HG02852 (cell line): ENCODE results near the gene ADAMTS7.
A peak's percentile ranks its signal among the peaks of the same experiment; 100 is the strongest.
"Not testable (repeated sequence)": the region's sequence is repeated elsewhere in the genome, so short reads cannot be mapped to it uniquely, and the experiment has no call there.

Experiments
- ATAC-seq: cut with Tn5 transposase; IDR thresholded peaks from one replicate; pipeline ENCODE4 v1.9.1; 2021; ENCODE audit warnings: mild to moderate bottlenecking, moderate library complexity; ENCODE audit not compliant: unreplicated experiment

The ADAMTS7 gene

GRCh38 chr15:78766041-78766440, 45.2 kb downstream of the ADAMTS7 start:
- no peak for ATAC-seq

- ATAC-seq = not testable (repeated sequence)
Measured at GRCh38 chr15:78765154-78765860, 46.0 kb downstream of the ADAMTS7 start.

GRCh38 chr15:78764340-78765153, 46.7 kb downstream of the ADAMTS7 start:
- not testable (repeated sequence) for ATAC-seq

- ATAC-seq = no peak
Measured at GRCh38 chr15:78763796-78764241, 47.4 kb downstream of the ADAMTS7 start.

- no peak for ATAC-seq
Measured at GRCh38 chr15:78762985-78763795, 48.1 kb downstream of the ADAMTS7 start.

- not testable (repeated sequence) for ATAC-seq
Measured at GRCh38 chr15:78762386-78762961, 48.8 kb downstream of the ADAMTS7 start.

- ATAC-seq = no peak
Measured at GRCh38 chr15:78761891-78762385, 49.3 kb downstream of the ADAMTS7 start.

GRCh38 chr15:78761475-78761874, 49.8 kb downstream of the ADAMTS7 start:
- ATAC-seq = peak; percentile 49

GRCh38 chr15:78761020-78761419, 50.2 kb downstream of the ADAMTS7 start:
- ATAC-seq = no peak

GRCh38 chr15:78760091-78760882, 51.0 kb downstream of the ADAMTS7 start:
- ATAC-seq = not testable (repeated sequence)

- not testable (repeated sequence) for ATAC-seq
Measured at GRCh38 chr15:78759361-78759998, 51.8 kb downstream of the ADAMTS7 start.

- not testable (repeated sequence) for ATAC-seq
Measured at GRCh38 chr15:78758486-78759200, 52.6 kb downstream of the ADAMTS7 start.

- not testable (repeated sequence) for ATAC-seq
Measured at GRCh38 chr15:78758084-78758483, 53.2 kb downstream of the ADAMTS7 start.

GRCh38 chr15:78757636-78757905, 53.7 kb downstream of the ADAMTS7 start:
- no peak for ATAC-seq

- ATAC-seq = peak; percentile 55
Measured at GRCh38 chr15:78756781-78757635, 54.3 kb downstream of the ADAMTS7 start.

GRCh38 chr15:78755900-78756591, 55.2 kb downstream of the ADAMTS7 start:
- not testable (repeated sequence) for ATAC-seq

GRCh38 chr15:78754637-78755280, 56.5 kb downstream of the ADAMTS7 start:
- not testable (repeated sequence) for ATAC-seq
